ENCODE results near the gene LPO.
A peak's percentile ranks its signal among the peaks of the same experiment; 100 is the strongest.

Gene LPO

GRCh38 chr17:58229384-58229783, 9.0 kb upstream of the LPO start:
- Histone ChIP-seq H3K4me3 (ENCODE audit: low read length) (no peak overlapping the region), H3K4me2 (ENCODE audit: low read depth, low read length) (no peak overlapping the region), H2AFZ (ENCODE audit: low read length) (no peak overlapping the region), H3K9ac (ENCODE audit: low read length) (no peak overlapping the region), H3K9me3 (replicated peaks; ENCODE audit: insufficient read depth, low read length) (no peaks in the 10 kb centered on the region), H3K36me3 (replicated peaks; ENCODE audit: insufficient read depth, low read length) (no peaks in the 10 kb centered on the region), H3K79me2 (ENCODE audit: low read length) (no peaks in the 10 kb centered on the region), H4K20me1 (ENCODE audit: insufficient read depth, low read length) (no peaks in the 10 kb centered on the region; the same call in 1 of the 2 replicates), H3F3A (ENCODE audit: insufficient read depth, low read length) (peaks cover 14% of the 10 kb centered on the region; the same call in 1 of the 2 replicates), H3K27me3 (replicated peaks; ENCODE audit: insufficient read depth, low read length) (peaks cover 85% of the 10 kb centered on the region), H3K27ac (ENCODE audit: low read length) (no peak overlapping the region), H3K4me1 (ENCODE audit: low read length) (peaks cover 14% of the 10 kb centered on the region), H3K9me2 (replicated peaks; ENCODE audit: insufficient read depth, low read length) (no peaks in the 10 kb centered on the region)
- no peak for TF ChIP-seq CTCF (IDR thresholded peaks at IDR 0.05; ENCODE audit: low read length)
- no peak for TF ChIP-seq EZH2phosphoT487 (IDR thresholded peaks at IDR 0.05; ENCODE audit: low read length)
- no peak for TF ChIP-seq EZH2 (optimal IDR thresholded peaks at IDR 0.05; ENCODE audit: low read depth, low read length)
- no peak for DNase-seq

DNA sequence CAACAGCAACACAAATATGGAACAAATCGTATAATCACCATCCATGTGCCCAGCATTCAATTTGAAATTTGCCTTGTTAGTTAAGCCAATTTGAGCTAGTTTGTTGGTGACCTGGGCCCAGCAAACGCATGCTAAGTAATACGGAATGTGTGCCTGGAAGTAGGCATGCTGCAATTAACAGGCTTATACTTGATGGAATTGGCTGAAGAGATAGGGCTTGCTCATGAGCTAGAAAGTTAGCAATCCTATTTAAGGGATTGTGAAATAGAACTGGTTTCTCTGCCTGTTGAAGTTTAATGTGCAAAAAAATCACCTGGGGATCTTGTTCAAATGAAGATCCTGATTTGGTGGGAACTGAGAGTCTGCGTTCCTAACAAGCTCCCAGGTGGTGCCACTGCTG, 8.5 kb upstream of the LPO start:
- no peak for DNase-seq
- no peak overlapping the region for H2AFZ ChIP-seq (ENCODE audit: low read length)
- no peak overlapping the region for H3K4me3 ChIP-seq (ENCODE audit: low read length)
- H3F3A ChIP-seq (ENCODE audit: insufficient read depth, low read length), result peaks cover 14% of the 10 kb centered on the region; the same call in 1 of the 2 replicates
- H3K9ac ChIP-seq (ENCODE audit: low read length), result no peak overlapping the region
- H3K27ac ChIP-seq (ENCODE audit: low read length), result no peak overlapping the region
- no peaks in the 10 kb centered on the region for H3K36me3 ChIP-seq (replicated peaks; ENCODE audit: insufficient read depth, low read length)
- H3K4me2 ChIP-seq (ENCODE audit: low read depth, low read length), result no peak overlapping the region
- H3K27me3 ChIP-seq (replicated peaks; ENCODE audit: insufficient read depth, low read length), result peaks cover 90% of the 10 kb centered on the region
- H3K9me2 ChIP-seq (replicated peaks; ENCODE audit: insufficient read depth, low read length), result no peaks in the 10 kb centered on the region
- H4K20me1 ChIP-seq (ENCODE audit: insufficient read depth, low read length), result no peaks in the 10 kb centered on the region; the same call in 1 of the 2 replicates
- TF ChIP-seq EZH2 (optimal IDR thresholded peaks at IDR 0.05; ENCODE audit: low read depth, low read length) (no peak), EZH2phosphoT487 (IDR thresholded peaks at IDR 0.05; ENCODE audit: low read length) (no peak), CTCF (IDR thresholded peaks at IDR 0.05; ENCODE audit: low read length) (no peak)
- H3K4me1 ChIP-seq (ENCODE audit: low read length), result peaks cover 14% of the 10 kb centered on the region
- no peaks in the 10 kb centered on the region for H3K9me3 ChIP-seq (replicated peaks; ENCODE audit: insufficient read depth, low read length)
- H3K79me2 ChIP-seq (ENCODE audit: low read length), result no peaks in the 10 kb centered on the region

DNA sequence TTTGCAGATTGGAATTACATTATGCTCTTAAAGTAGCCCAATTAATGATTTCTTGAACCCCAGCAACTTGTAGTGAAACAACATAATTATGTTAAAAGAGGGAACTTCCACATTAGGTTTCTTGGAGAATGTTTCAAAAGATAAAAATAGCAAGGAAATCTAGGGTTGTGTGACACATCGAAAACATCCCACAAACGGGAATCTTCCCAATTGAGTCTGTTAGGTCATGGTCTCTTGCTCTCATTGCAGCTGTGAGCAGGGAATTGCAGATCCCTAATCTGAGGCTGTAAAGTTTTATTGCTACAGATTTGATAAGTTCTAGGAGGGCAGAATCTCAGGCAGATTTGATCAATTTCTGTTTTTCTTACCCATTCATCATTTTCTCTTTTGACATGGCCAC, 6.7 kb upstream of the LPO start:
- no peak overlapping the region for H3K9ac ChIP-seq (ENCODE audit: low read length)
- peaks cover 14% of the 10 kb centered on the region for H3K4me1 ChIP-seq (ENCODE audit: low read length)
- no peak for TF ChIP-seq EZH2 (optimal IDR thresholded peaks at IDR 0.05; ENCODE audit: low read depth, low read length)
- H3F3A ChIP-seq (ENCODE audit: insufficient read depth, low read length), result peaks cover 14% of the 10 kb centered on the region; the same call in 1 of the 2 replicates
- no peak overlapping the region for H3K4me2 ChIP-seq (ENCODE audit: low read depth, low read length)
- H3K9me3 ChIP-seq (replicated peaks; ENCODE audit: insufficient read depth, low read length), result no peaks in the 10 kb centered on the region
- DNase-seq, result no peak
- H3K79me2 ChIP-seq (ENCODE audit: low read length), result no peaks in the 10 kb centered on the region
- H3K36me3 ChIP-seq (replicated peaks; ENCODE audit: insufficient read depth, low read length), result no peaks in the 10 kb centered on the region
- H3K9me2 ChIP-seq (replicated peaks; ENCODE audit: insufficient read depth, low read length), result no peaks in the 10 kb centered on the region
- no peak overlapping the region for H2AFZ ChIP-seq (ENCODE audit: low read length)
- no peaks in the 10 kb centered on the region; the same call in 1 of the 2 replicates for H4K20me1 ChIP-seq (ENCODE audit: insufficient read depth, low read length)
- H3K27me3 ChIP-seq (replicated peaks; ENCODE audit: insufficient read depth, low read length), result peaks cover 94% of the 10 kb centered on the region
- H3K27ac ChIP-seq (ENCODE audit: low read length), result no peak overlapping the region
- no peak overlapping the region for H3K4me3 ChIP-seq (ENCODE audit: low read length)

GRCh38 chr17:58232707-58233156, 5.7 kb upstream of the LPO start:
- Histone ChIP-seq H3K27me3 (replicated peaks; ENCODE audit: insufficient read depth, low read length) (peaks cover 94% of the 10 kb centered on the region), H3K9me3 (replicated peaks; ENCODE audit: insufficient read depth, low read length) (no peaks in the 10 kb centered on the region), H3K79me2 (ENCODE audit: low read length) (no peaks in the 10 kb centered on the region), H3F3A (ENCODE audit: insufficient read depth, low read length) (peaks cover 14% of the 10 kb centered on the region; the same call in 1 of the 2 replicates), H4K20me1 (ENCODE audit: insufficient read depth, low read length) (no peaks in the 10 kb centered on the region; the same call in 1 of the 2 replicates), H3K9ac (ENCODE audit: low read length) (no peak overlapping the region), H2AFZ (ENCODE audit: low read length) (no peak overlapping the region), H3K36me3 (replicated peaks; ENCODE audit: insufficient read depth, low read length) (no peaks in the 10 kb centered on the region), H3K4me3 (ENCODE audit: low read length) (no peak overlapping the region), H3K27ac (ENCODE audit: low read length) (no peak overlapping the region), H3K4me2 (ENCODE audit: low read depth, low read length) (peak overlapping the region; percentile 59), H3K9me2 (replicated peaks; ENCODE audit: insufficient read depth, low read length) (no peaks in the 10 kb centered on the region), H3K4me1 (ENCODE audit: low read length) (peaks cover 14% of the 10 kb centered on the region)
- DNase-seq, result peak; percentile 65
- no peak for TF ChIP-seq EZH2phosphoT487 (IDR thresholded peaks at IDR 0.05; ENCODE audit: low read length)

All from MM.1S (cell line).